H1 (cell line): ENCODE results near the gene CCDC83. TPM values are rescaled to one million over a fixed set of nuclear protein-coding genes. Genes with fewer than 3 reads are reported as not detected.

ENCODE experiments used
- CTCF ChIA-PET: fragments of 300-600 bp; sonication (Branson Sonifier 250); formaldehyde crosslinking; loops from one replicate; lab custom pipeline; 2021; ENCODE audit not compliant: partially characterized antibody; lab: Charles Lee
- POLR2A ChIA-PET: fragments of 300-600 bp; sonication (Branson Sonifier 250); formaldehyde crosslinking; loops from one replicate; lab custom pipeline; 2021; ENCODE audit warnings: inconsistent platforms; ENCODE audit not compliant: partially characterized antibody; lab: Charles Lee
- DNase-seq, 2 experiments: peaks; one replicate each; pipeline versions ENCODE4 v3.0.0 to v3.0.0-alpha.2; 2010 to 2022; ENCODE audit warnings: low spot score in 2 of 2, low read depth in 1 of 2, mixed read lengths in 1 of 2
- FAIRE-seq: peaks from 2 replicates; lab custom pipeline; 2011; peaks lifted over from hg19 to GRCh38; lab: Jason Lieb, UNC
- H2AFZ ChIP-seq: 2 replicates; pipeline ENCODE4 v1.8.1; 2012; ENCODE audit warnings: low read length, inconsistent platforms
- H2AK5ac ChIP-seq: 2 replicates; pipeline ENCODE4 v1.6.1; 2013; ENCODE audit warnings: low read depth, low read length
- H2BK120ac ChIP-seq: replicated peaks from 2 replicates; pipeline ENCODE3; 2013; ENCODE audit warnings: low read depth, low read length, inconsistent platforms
- H2BK12ac ChIP-seq: 2 replicates; pipeline ENCODE4 v1.6.1; 2013; ENCODE audit warnings: low read depth, low read length
- H2BK15ac ChIP-seq: 2 replicates; pipeline ENCODE4 v1.6.1; 2013; ENCODE audit warnings: low read length
- H2BK20ac ChIP-seq: 2 replicates; pipeline ENCODE4 v1.6.1; 2013; ENCODE audit warnings: low read length
- H2BK5ac ChIP-seq: 2 replicates; pipeline ENCODE4 v1.6.1; 2013; ENCODE audit warnings: low read depth, low read length
- H3K14ac ChIP-seq: 2 replicates; pipeline ENCODE4 v1.6.1; 2013; ENCODE audit warnings: inconsistent platforms; ENCODE audit not compliant: insufficient read length
- H3K18ac ChIP-seq: 2 replicates; pipeline ENCODE4 v1.6.1; 2013; ENCODE audit warnings: low read length; ENCODE audit errors: extremely low read depth
- H3K23ac ChIP-seq: 2 replicates; pipeline ENCODE4 v1.6.1; 2013; ENCODE audit warnings: inconsistent platforms; ENCODE audit not compliant: insufficient read length
- H3K23me2 ChIP-seq: 2 replicates; pipeline ENCODE4 v1.6.1; 2013; ENCODE audit warnings: low read depth, low read length
- H3K27ac ChIP-seq: 2 replicates; pipeline ENCODE4 v1.6.1; 2011; ENCODE audit warnings: low read depth, low read length, inconsistent platforms
- H3K27me3 ChIP-seq, 4 experiments: replicated peaks in 1 of 4; 1 replicate in 1 of 4; 2 replicates in 3 of 4; pipeline versions ENCODE4 v1.6.1 to v1.8.1; 2011 to 2013; ENCODE audit warnings: low read length in 3 of 4, mild to moderate bottlenecking in 3 of 4, inconsistent platforms in 2 of 4, mixed read lengths in 2 of 4, moderate library complexity in 1 of 4; ENCODE audit not compliant: control insufficient read depth in 3 of 4, insufficient read depth in 3 of 4; ENCODE audit errors: extremely low read depth in 1 of 4
- H3K36me3 ChIP-seq, 4 experiments: 2 replicates each; pipeline versions ENCODE4 v1.6.1 to v1.8.1; 2011 to 2013; ENCODE audit warnings: mild to moderate bottlenecking in 4 of 4, low read length in 3 of 4, moderate library complexity in 2 of 4, control low read depth in 1 of 4, inconsistent platforms in 1 of 4; ENCODE audit not compliant: insufficient read depth in 4 of 4, control insufficient read depth in 2 of 4
- H3K4ac ChIP-seq: replicated peaks from 2 replicates; pipeline ENCODE3; 2013; ENCODE audit warnings: low read length, low read depth, mixed read lengths, inconsistent platforms; ENCODE audit not compliant: insufficient read length
- H3K4me1 ChIP-seq, 4 experiments: replicated peaks in 1 of 4; 1 replicate in 1 of 4; 2 replicates in 3 of 4; pipeline versions ENCODE4 v1.6.1 to v1.8.1; 2011 to 2013; ENCODE audit warnings: low read length in 3 of 4, inconsistent platforms in 2 of 4, mixed read lengths in 1 of 4; ENCODE audit not compliant: insufficient read depth in 4 of 4, control insufficient read depth in 3 of 4
- H3K4me2 ChIP-seq, 2 experiments: 2 replicates each; pipeline versions ENCODE4 v1.6.1 to v1.8.1; 2011 to 2013; ENCODE audit warnings: low read depth in 2 of 2, low read length in 2 of 2, control low read depth in 1 of 2, inconsistent platforms in 1 of 2, mild to moderate bottlenecking in 1 of 2; ENCODE audit not compliant: insufficient read depth in 1 of 2
- H3K4me3 ChIP-seq, 4 experiments: fragments of 200-600, 300-600 bp in 1 of 4; sonication (generic), shearing (Covaris generic), sonication (Bioruptor Twin) in 1 of 4; 2 replicates each; pipeline versions ENCODE4 v1.5.1 to v1.8.1; 2011 to 2016; ENCODE audit warnings: low read length in 4 of 4, low read depth in 3 of 4, control low read depth in 2 of 4, inconsistent platforms in 2 of 4, mild to moderate bottlenecking in 2 of 4, mixed read lengths in 1 of 4, moderate library complexity in 1 of 4; ENCODE audit not compliant: insufficient read depth in 2 of 4; ENCODE audit errors: extremely low read depth in 1 of 4
- H3K56ac ChIP-seq: replicated peaks from 2 replicates; pipeline ENCODE3; 2013; ENCODE audit warnings: low read depth, mild to moderate bottlenecking, mixed read lengths, low read length, inconsistent platforms; ENCODE audit not compliant: insufficient read length
- H3K79me1 ChIP-seq: 2 replicates; pipeline ENCODE4 v1.6.1; 2013; ENCODE audit warnings: low read depth, low read length, control low read depth
- H3K79me2 ChIP-seq, 2 experiments: 2 replicates each; pipeline versions ENCODE4 v1.6.1 to v1.8.1; 2012 to 2013; ENCODE audit warnings: low read length in 2 of 2, mild to moderate bottlenecking in 2 of 2, inconsistent platforms in 1 of 2; ENCODE audit not compliant: insufficient read depth in 2 of 2, control insufficient read depth in 1 of 2
- H3K9ac ChIP-seq, 4 experiments: replicated peaks in 1 of 4; 1 replicate in 1 of 4; 2 replicates in 3 of 4; pipeline versions ENCODE4 v1.6.1 to v1.8.1; 2011 to 2013; ENCODE audit warnings: low read depth in 3 of 4, low read length in 3 of 4, control low read depth in 2 of 4, mild to moderate bottlenecking in 2 of 4, moderate library complexity in 2 of 4, inconsistent platforms in 1 of 4; ENCODE audit errors: extremely low read depth in 1 of 4
- H3K9me3 ChIP-seq, 2 experiments: 2 replicates each; pipeline versions ENCODE4 v1.6.1 to v1.8.1; 2012 to 2013; ENCODE audit warnings: mild to moderate bottlenecking in 2 of 2, moderate library complexity in 2 of 2, control low read depth in 1 of 2, inconsistent platforms in 1 of 2, low read depth in 1 of 2, low read length in 1 of 2, mixed read lengths in 1 of 2; ENCODE audit not compliant: insufficient read depth in 2 of 2
- H4K20me1 ChIP-seq, 2 experiments: replicated peaks in 1 of 2; 2 replicates each; pipeline versions ENCODE3 to v1.8.1; 2011 to 2013; ENCODE audit warnings: inconsistent platforms in 2 of 2, low read length in 2 of 2, mild to moderate bottlenecking in 1 of 2; ENCODE audit not compliant: insufficient read depth in 2 of 2, control insufficient read depth in 1 of 2
- H4K5ac ChIP-seq: 2 replicates; pipeline ENCODE4 v1.6.1; 2013; ENCODE audit warnings: low read length, low read depth, mixed read lengths, inconsistent platforms; ENCODE audit not compliant: insufficient read length
- H4K8ac ChIP-seq: 2 replicates; pipeline ENCODE4 v1.8.0; 2013; ENCODE audit warnings: mild to moderate bottlenecking, moderate library complexity, low read length, inconsistent platforms; ENCODE audit not compliant: insufficient read depth; ENCODE audit errors: extremely low read depth
- H4K91ac ChIP-seq: replicated peaks from 2 replicates; pipeline ENCODE3; 2013; ENCODE audit warnings: low read length, mixed read lengths, inconsistent platforms; ENCODE audit not compliant: insufficient read length
- ASH2L ChIP-seq: fragments of 200-600, 300-600 bp; sonication (generic); IDR thresholded peaks from one replicate; pipeline ENCODE4 v1.7.1; 2017; ENCODE audit warnings: low read length
- CEBPB ChIP-seq: IDR thresholded peaks from 2 replicates; pipeline ENCODE4 v1.6.1; 2012; ENCODE audit warnings: low read depth, low read length
- CHD1 ChIP-seq: IDR thresholded peaks from 2 replicates; pipeline ENCODE4 v1.6.1; 2012; ENCODE audit warnings: low read depth, low read length, improper control_type of control experiment
- GTF2F1 ChIP-seq: IDR thresholded peaks from 2 replicates; pipeline ENCODE4 v1.6.1; 2012; ENCODE audit warnings: low read depth, low read length, improper control_type of control experiment, borderline replicate concordance
- KDM1A ChIP-seq: fragments of 200-600, 300-600 bp; sonication (generic); IDR thresholded peaks from 2 replicates; pipeline ENCODE4 v1.7.1; 2016; ENCODE audit warnings: mild to moderate bottlenecking, low read length, borderline replicate concordance
- KDM4A ChIP-seq: IDR thresholded peaks from one replicate; pipeline ENCODE4 v1.7.1; 2012; ENCODE audit warnings: low read depth, mild to moderate bottlenecking, moderate library complexity, low read length, inconsistent platforms; ENCODE audit not compliant: severe bottlenecking
- KDM5A ChIP-seq: fragments of 200-600 bp; IDR thresholded peaks from 2 replicates; pipeline ENCODE4 v1.7.1; 2012; ENCODE audit warnings: mild to moderate bottlenecking, low read length, inconsistent platforms, mixed read lengths
- PHF8 ChIP-seq: fragments of 200-600 bp; sonication (generic); conservative IDR thresholded peaks from 2 replicates; pipeline ENCODE4 v1.7.1; 2012; ENCODE audit warnings: low read depth, mild to moderate bottlenecking, inconsistent platforms, low read length, moderate library complexity
- RAD21 ChIP-seq, 2 experiments: IDR thresholded peaks in 1 of 2; conservative IDR thresholded peaks in 1 of 2; 2 replicates each; pipeline ENCODE4 v1.6.1; 2011; ENCODE audit warnings: low read depth in 2 of 2, low read length in 2 of 2, improper control_type of control experiment in 1 of 2, inconsistent platforms in 1 of 2, mild to moderate bottlenecking in 1 of 2, moderate library complexity in 1 of 2
- TAF7 ChIP-seq: optimal IDR thresholded peaks from 2 replicates; pipeline ENCODE3; 2011; ENCODE audit warnings: low read depth, mild to moderate bottlenecking, inconsistent platforms, low read length, moderate library complexity, borderline replicate concordance
- WGBS, 2 experiments: shearing (Covaris generic) in 1 of 2; methylation state at CpG; one replicate each; pipeline versions ENCODE4 v1.1.6 to v1.1.7; 2013 to 2015; ENCODE audit warnings: low lambda C conversion rate in 2 of 2, mixed read lengths in 2 of 2, inconsistent platforms in 1 of 2, low coverage in 1 of 2, missing lambda C conversion rate in 1 of 2; ENCODE audit not compliant: insufficient replicate concordance in 2 of 2, insufficient coverage in 1 of 2, insufficient read length in 1 of 2; ENCODE audit errors: extremely low coverage in 1 of 2, missing lambda C conversion rate in 1 of 2; 5-methylcytosine and 5-hydroxymethylcytosine counted together
- polyA plus RNA-seq, 7 experiments: library from polyadenylated mRNA; depleted of rRNA in 3 of 7; stranded (reverse) in 5 of 7; unstranded in 2 of 7; fragments of >200 nt in 5 of 7; fragments of 200-250 nt in 2 of 7; gene quantifications; 1 replicate in 5 of 7; 2 replicates in 1 of 7; 4 replicates in 1 of 7; pipeline versions ENCODE4 v1.2.1 to v1.2.3, GENCODE V29; 2011 to 2013; ENCODE audit warnings: missing spikeins in 2 of 7, mixed read lengths in 2 of 7
- total RNA-seq: library from RNA; stranded (reverse); fragmentation: NEBNext Ultra II Directional; extraction: Animal tissue kit (Norgen Biotek cat#: 25700); gene quantifications from 2 replicates; pipeline ENCODE4 v1.2.1, GENCODE V29; 2021
- TF ChIP-seq, protein P1 (sequence below): IDR thresholded peaks from 2 replicates; pipeline ENCODE4 v1.6.1; 2011; ENCODE audit warnings: low read length, improper control_type of control experiment

The CCDC83 gene
- total and polyA plus RNA-seq, 2 of the 8 experiments (the other 6 are each of a cell fraction or from before 2014, with no cell fraction given): not detected

DNA sequence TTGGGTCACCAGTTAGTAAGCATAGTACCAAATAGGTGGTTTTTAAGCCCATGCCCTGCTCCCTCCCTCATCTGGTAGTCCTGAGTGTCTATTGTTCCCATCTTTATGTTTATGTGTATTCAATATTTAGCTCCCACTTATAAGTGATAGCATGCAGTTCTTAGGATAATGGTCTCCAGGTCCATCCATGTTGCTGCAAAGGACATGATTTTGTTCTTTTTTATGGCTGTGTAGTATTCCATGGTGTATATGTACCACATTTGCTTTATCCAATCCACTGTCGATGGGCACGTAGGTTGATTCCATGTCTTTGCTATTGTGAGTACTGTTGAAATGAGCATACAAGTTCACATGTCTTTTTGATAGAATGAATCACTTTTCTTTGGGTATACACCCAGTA, 26.0 kb upstream of the CCDC83 start:
- Histone ChIP-seq H3K23ac (no peak overlapping the region), H3K79me1 (no peaks in the 10 kb centered on the region), H2AFZ (no peak overlapping the region), H4K8ac (no peak overlapping the region), H3K56ac (no peak overlapping the region), H3K18ac (no peak overlapping the region), H2BK5ac (no peak overlapping the region), H2AK5ac (no peak overlapping the region), H3K4me1 (no peaks in the 10 kb centered on the region), H3K79me2 (no peaks in the 10 kb centered on the region), H2BK12ac (no peak overlapping the region), H2BK20ac (no peak overlapping the region), H4K91ac (no peak overlapping the region), H3K9me3 (no peaks in the 10 kb centered on the region), H3K4me2 (no peak overlapping the region), H4K20me1 (no peaks in the 10 kb centered on the region), H3K4ac (no peak overlapping the region), H3K27ac (no peak overlapping the region), H3K4me3 (no peak overlapping the region), H4K5ac (no peak overlapping the region), H3K23me2 (no peaks in the 10 kb centered on the region), H3K14ac (no peak overlapping the region), H2BK120ac (no peak overlapping the region), H2BK15ac (no peak overlapping the region), H3K36me3 (no peaks in the 10 kb centered on the region), H3K27me3 (no peaks in the 10 kb centered on the region), H3K9ac (no peak overlapping the region)
- WGBS, 2 experiments: 89% methylated on average over 2 of the region's 2 CpGs; no CpG with 5 or more reads in 1 of the 2 experiments
- ChIA-PET CTCF (interaction anchor here (1.0 to 2.0 kb wide), 2 partner anchors 12 to 148 kb away, joined by 3 to 7 read pairs; no protein-coding TSS in a partner anchor), POLR2A (interaction anchor here (0.7 to 0.9 kb wide), 2 partner anchors 15 to 27 kb away, joined by 3 read pairs; no protein-coding TSS in a partner anchor)
- FAIRE-seq: no peak
- DNase-seq: no peak
- TF ChIP-seq CHD1 (no peak), KDM4A (no peak), CEBPB (no peak), KDM1A (no peak), GTF2F1 (no peak), RAD21 (IDR thresholded peaks at IDR 0.05 in 1 of 2, conservative IDR thresholded peaks at IDR 0.05 in 1 of 2; ENCODE audit: low read depth in 2 of 2, low read length in 2 of 2) (no peak), ASH2L (no peak), KDM5A (no peak), PHF8 (no peak), TAF7 (no peak)
- TF ChIP-seq, protein P1, sequence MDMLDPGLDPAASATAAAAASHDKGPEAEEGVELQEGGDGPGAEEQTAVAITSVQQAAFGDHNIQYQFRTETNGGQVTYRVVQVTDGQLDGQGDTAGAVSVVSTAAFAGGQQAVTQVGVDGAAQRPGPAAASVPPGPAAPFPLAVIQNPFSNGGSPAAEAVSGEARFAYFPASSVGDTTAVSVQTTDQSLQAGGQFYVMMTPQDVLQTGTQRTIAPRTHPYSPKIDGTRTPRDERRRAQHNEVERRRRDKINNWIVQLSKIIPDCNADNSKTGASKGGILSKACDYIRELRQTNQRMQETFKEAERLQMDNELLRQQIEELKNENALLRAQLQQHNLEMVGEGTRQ: no peak
